ENCODE data around the gene CREBRF. TPM values are rescaled to one million over a fixed set of nuclear protein-coding genes. Genes with fewer than 3 reads are reported as not detected.

CREBRF gene
- total and polyA plus RNA-seq, 2 of the 8 experiments (the other 6 are each of a cell fraction or from before 2014, with no cell fraction given) = 1.2 to 4.7 TPM

DNA sequence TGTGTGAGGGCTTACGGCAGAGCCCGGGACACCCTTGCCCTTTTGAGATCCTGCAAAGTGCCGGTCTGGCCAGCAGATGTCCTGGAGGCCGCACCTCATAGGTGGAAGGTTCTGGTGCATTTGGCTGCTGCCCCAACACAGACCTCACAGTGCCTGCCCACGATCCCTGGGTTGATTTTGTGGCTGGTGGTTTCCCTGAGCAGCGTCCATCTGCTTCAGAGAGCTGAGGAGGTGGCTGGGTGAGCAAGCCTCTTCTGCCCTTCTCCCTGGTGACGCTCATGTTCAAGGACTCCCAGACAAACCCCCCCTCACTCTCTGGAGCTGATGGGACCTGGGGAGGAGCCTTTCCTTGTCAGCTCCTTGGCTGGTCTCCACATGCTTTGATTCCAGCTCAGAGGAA, 107.1 kb downstream of the CREBRF start (continued):
- TF ChIP-seq KDM4A (IDR thresholded peaks at IDR 0.05; ENCODE audit: low read depth, low read length, severe bottlenecking) (no peak), SP1 (IDR thresholded peaks at IDR 0.05; ENCODE audit: low read depth, low read length) (no peak), RFX5 (IDR thresholded peaks at IDR 0.05; ENCODE audit: borderline replicate concordance, low read depth, low read length) (no peak)

All from H1 (cell line).